AG08395 (cell line): ENCODE data around the gene RPS2.

Experiments
- DNase-seq: peaks from one replicate; pipeline ENCODE4 v3.0.0; 2012; ENCODE audit warnings: mixed read lengths, low spot score

RPS2 gene

GRCh38 chr16:1919327-1919998 lies 45.2 kb downstream of the RPS2 start:
- no peak for DNase-seq

GRCh38 chr16:1918351-1919326 lies 46.0 kb downstream of the RPS2 start, which contains the start of gene HS3ST6:
TSS of gene HS3ST6 (minus strand) at chr16:1918415. CDS start at chr16:1918323, 92 bp downstream.
- no peak for DNase-seq

- DNase-seq = no peak
Observed at GRCh38 chr16:1917665-1918350, 46.8 kb downstream of the RPS2 start.

- no peak for DNase-seq
Observed at GRCh38 chr16:1917056-1917664, 47.5 kb downstream of the RPS2 start.

GRCh38 chr16:1916640-1916990 lies 48.0 kb downstream of the RPS2 start:
- DNase-seq = no peak

- no peak for DNase-seq
Observed at GRCh38 chr16:1915732-1916639, 48.6 kb downstream of the RPS2 start.

GRCh38 chr16:1914988-1915387 lies 49.6 kb downstream of the RPS2 start:
- DNase-seq = no peak

- no peak for DNase-seq
Observed at GRCh38 chr16:1914084-1914608, 50.5 kb downstream of the RPS2 start.

- no peak for DNase-seq
Observed at GRCh38 chr16:1913327-1914083, 51.1 kb downstream of the RPS2 start.

GRCh38 chr16:1912215-1912543 lies 52.4 kb downstream of the RPS2 start:
- no peak for DNase-seq
